ENCODE data around the gene PGBD1. TPM values are rescaled to one million over a fixed set of nuclear protein-coding genes. Genes with fewer than 3 reads are reported as not detected.

Gene PGBD1
- total and polyA plus RNA-seq, 2 of the 13 experiments (the other 11 are each of a cell fraction or from before 2014, with no cell fraction given), result 3.6 to 6.9 TPM

- TF ChIP-seq ZNF788 (CRISPR knock-in tag; IDR thresholded peaks at IDR 0.05; ENCODE audit: borderline replicate concordance) (peak; percentile 86; the same call in 1 of the 2 replicates), ATRX (CRISPR knock-in tag; IDR thresholded peaks at IDR 0.05; ENCODE audit: borderline replicate concordance) (no peak), DPF2 (CRISPR knock-in tag; IDR thresholded peaks at IDR 0.05; ENCODE audit: borderline replicate concordance, low read depth) (no peak), ELF1 (CRISPR knock-in tag; IDR thresholded peaks at IDR 0.05) (peak; percentile 48; the same call in 1 of the 2 replicates), ZNF382 (CRISPR knock-in tag; IDR thresholded peaks at IDR 0.05; ENCODE audit: borderline replicate concordance) (no peak), PPARG (CRISPR knock-in tag; conservative IDR thresholded peaks at IDR 0.05) (no peak), ZNF446 (CRISPR knock-in tag; IDR thresholded peaks at IDR 0.05) (no peak), TRIM22 (IDR thresholded peaks at IDR 0.05) (no peak), LCORL (IDR thresholded peaks at IDR 0.05) (no peak), LCORL (CRISPR knock-in tag; IDR thresholded peaks at IDR 0.05) (peak; percentile 93), ZNF564 (CRISPR knock-in tag; IDR thresholded peaks at IDR 0.05) (no peak), ZNF552 (CRISPR knock-in tag; IDR thresholded peaks at IDR 0.05; ENCODE audit: borderline replicate concordance) (peak; percentile 75; the same call in 1 of the 2 replicates), ZFP36 (IDR thresholded peaks at IDR 0.05; ENCODE audit: borderline replicate concordance, low read depth, low read length, partially characterized antibody) (no peak), POLR2AphosphoS5 (IDR thresholded peaks at IDR 0.05; ENCODE audit: low read depth, low read length) (peak; percentile 67), ZSCAN29 (CRISPR knock-in tag; conservative IDR thresholded peaks at IDR 0.05) (no peak; the same call in 1 of the 2 replicates), NBN (conservative IDR thresholded peaks at IDR 0.05) (no peak), RBAK (CRISPR knock-in tag; IDR thresholded peaks at IDR 0.05) (no peak), ZNF615 (CRISPR knock-in tag; IDR thresholded peaks at IDR 0.05; ENCODE audit: borderline replicate concordance) (no peak), ZNF713 (CRISPR knock-in tag; IDR thresholded peaks at IDR 0.05) (no peak; the same call in 1 of the 2 replicates), CENPX (CRISPR knock-in tag; IDR thresholded peaks at IDR 0.05) (no peak), DMAP1 (CRISPR knock-in tag; IDR thresholded peaks at IDR 0.05) (peak; percentile 87), CREM (IDR thresholded peaks at IDR 0.05) (no peak), CREM (CRISPR knock-in tag; IDR thresholded peaks at IDR 0.05) (no peak), CC2D1A (CRISPR knock-in tag; IDR thresholded peaks at IDR 0.05) (no peak), MIER2 (CRISPR knock-in tag; IDR thresholded peaks at IDR 0.05) (0 out of 2 replicates have a peak, but pooled peaks have one; percentile 43)
- TF ChIP-seq, protein P1, sequence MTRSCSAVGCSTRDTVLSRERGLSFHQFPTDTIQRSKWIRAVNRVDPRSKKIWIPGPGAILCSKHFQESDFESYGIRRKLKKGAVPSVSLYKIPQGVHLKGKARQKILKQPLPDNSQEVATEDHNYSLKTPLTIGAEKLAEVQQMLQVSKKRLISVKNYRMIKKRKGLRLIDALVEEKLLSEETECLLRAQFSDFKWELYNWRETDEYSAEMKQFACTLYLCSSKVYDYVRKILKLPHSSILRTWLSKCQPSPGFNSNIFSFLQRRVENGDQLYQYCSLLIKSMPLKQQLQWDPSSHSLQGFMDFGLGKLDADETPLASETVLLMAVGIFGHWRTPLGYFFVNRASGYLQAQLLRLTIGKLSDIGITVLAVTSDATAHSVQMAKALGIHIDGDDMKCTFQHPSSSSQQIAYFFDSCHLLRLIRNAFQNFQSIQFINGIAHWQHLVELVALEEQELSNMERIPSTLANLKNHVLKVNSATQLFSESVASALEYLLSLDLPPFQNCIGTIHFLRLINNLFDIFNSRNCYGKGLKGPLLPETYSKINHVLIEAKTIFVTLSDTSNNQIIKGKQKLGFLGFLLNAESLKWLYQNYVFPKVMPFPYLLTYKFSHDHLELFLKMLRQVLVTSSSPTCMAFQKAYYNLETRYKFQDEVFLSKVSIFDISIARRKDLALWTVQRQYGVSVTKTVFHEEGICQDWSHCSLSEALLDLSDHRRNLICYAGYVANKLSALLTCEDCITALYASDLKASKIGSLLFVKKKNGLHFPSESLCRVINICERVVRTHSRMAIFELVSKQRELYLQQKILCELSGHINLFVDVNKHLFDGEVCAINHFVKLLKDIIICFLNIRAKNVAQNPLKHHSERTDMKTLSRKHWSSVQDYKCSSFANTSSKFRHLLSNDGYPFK (CRISPR knock-in tag; IDR thresholded peaks at IDR 0.05; ENCODE audit: borderline replicate concordance), result peak; percentile 58; the same call in 1 of the 2 replicates
- TF ChIP-seq, protein P2, sequence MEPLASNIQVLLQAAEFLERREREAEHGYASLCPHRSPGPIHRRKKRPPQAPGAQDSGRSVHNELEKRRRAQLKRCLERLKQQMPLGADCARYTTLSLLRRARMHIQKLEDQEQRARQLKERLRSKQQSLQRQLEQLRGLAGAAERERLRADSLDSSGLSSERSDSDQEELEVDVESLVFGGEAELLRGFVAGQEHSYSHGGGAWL (CRISPR knock-in tag; IDR thresholded peaks at IDR 0.05), result peak; percentile 79; the same call in 1 of the 2 replicates
These were observed at the start of gene PGBD1 (continued) for GRCh38 chr6:28281288-28282064.

All from HepG2 (cell line).